NOMO-1 (cell line): Measurements from ENCODE around the gene CHMP5.
A peak's percentile ranks its signal among the peaks of the same experiment; 100 is the strongest.
"Not testable (repeated sequence)": the region's sequence is repeated elsewhere in the genome, so short reads cannot be mapped to it uniquely, and the experiment has no call there.

ENCODE experiments used
- DNase-seq, 2 experiments: peaks; one replicate each; lab custom pipeline; 2025; ENCODE audit not compliant: unreplicated experiment in 2 of 2; lab: John Stamatoyannopoulos, UW

CHMP5 gene

GRCh38 chr9:33310748-33311147 lies 45.9 kb downstream of the CHMP5 start:
- no peak for DNase-seq

GRCh38 chr9:33311953-33312352 lies 47.1 kb downstream of the CHMP5 start:
- no peak for DNase-seq

- peak in 1 of 2 experiments; percentile 9 for DNase-seq
Observed at GRCh38 chr9:33315371-33315770, 50.5 kb downstream of the CHMP5 start.

GRCh38 chr9:33317136-33317535 lies 52.3 kb downstream of the CHMP5 start:
- not testable (repeated sequence) for DNase-seq

GRCh38 chr9:33318225-33318624 lies 53.4 kb downstream of the CHMP5 start:
- no peak for DNase-seq

GRCh38 chr9:33318781-33319180 lies 53.9 kb downstream of the CHMP5 start:
- no peak for DNase-seq

GRCh38 chr9:33320230-33320567 lies 55.4 kb downstream of the CHMP5 start:
- DNase-seq = no peak

GRCh38 chr9:33320568-33321261 lies 55.9 kb downstream of the CHMP5 start:
- DNase-seq = no peak

- no peak for DNase-seq
Observed at GRCh38 chr9:33329117-33329563, 64.3 kb downstream of the CHMP5 start.

- no peak for DNase-seq
Observed at GRCh38 chr9:33329979-33330378, 65.1 kb downstream of the CHMP5 start.

GRCh38 chr9:33331377-33331891 lies 66.6 kb downstream of the CHMP5 start:
- DNase-seq = no peak
